Tongue (tissue), 2 donors: ENCODE data around the gene PTGDR2. TPM values are rescaled to one million over a fixed set of nuclear protein-coding genes. Genes with fewer than 3 reads are reported as not detected.

Experiments
- DNase-seq: peaks from one replicate; pipeline ENCODE4 v3.0.0-alpha.2; 2015
- total RNA-seq: library from RNA; depleted of rRNA; stranded (reverse); fragments of >200 nt; gene quantifications from one replicate; pipeline ENCODE4 v1.2.3, GENCODE V29; 2014

PTGDR2 gene
- total RNA-seq, result 1.3 TPM

DNA sequence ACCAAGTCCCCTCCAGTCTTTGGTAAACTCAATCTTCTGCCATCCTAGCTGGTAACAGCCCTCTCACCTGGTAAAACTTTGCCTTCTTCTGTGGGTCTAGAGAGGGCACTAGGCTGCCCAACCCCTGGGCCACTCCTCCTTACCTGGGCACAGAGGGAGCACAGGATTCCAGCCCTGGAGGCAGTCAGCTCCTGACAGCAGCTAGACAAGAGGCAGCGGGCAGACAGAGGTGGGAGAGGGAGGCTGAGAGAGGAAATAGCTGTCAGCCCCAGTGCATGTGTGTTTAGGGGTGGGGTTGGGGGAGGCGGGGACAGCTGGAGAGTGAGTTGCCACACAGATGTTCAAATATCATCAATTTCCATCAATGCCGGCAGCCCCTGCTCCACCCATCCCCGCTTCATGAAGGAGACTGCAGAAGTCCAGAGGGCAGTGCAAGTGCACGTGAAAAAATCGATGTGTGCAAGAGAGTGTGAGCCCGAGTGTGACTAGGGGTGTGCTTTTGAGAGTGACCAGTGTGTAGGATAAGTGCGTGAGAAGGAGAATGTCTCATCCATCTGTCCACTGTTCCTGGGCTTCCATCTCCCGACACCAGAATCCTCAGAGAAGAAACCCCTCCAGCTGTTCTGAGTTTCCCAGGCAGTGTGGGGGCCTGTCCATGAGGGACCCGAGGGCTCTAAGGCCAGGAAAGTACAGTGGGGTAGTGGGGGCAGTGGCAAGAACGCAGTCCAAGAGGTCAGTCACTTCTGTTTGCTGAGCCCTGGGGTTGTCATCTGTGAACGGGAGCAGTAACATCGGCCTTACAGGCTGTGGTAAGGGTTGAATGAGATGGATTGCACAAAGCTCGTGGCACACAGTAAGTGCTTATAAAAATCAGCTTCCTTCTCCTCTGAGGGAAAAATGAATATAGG is at the start of gene PTGDR2:
Gene PTGDR2, minus strand, starts transcription at position 225 of the 908 bp plus-strand sequence. CDS start 2,228 bp downstream, outside the sequence.
- no peak for DNase-seq

DNA sequence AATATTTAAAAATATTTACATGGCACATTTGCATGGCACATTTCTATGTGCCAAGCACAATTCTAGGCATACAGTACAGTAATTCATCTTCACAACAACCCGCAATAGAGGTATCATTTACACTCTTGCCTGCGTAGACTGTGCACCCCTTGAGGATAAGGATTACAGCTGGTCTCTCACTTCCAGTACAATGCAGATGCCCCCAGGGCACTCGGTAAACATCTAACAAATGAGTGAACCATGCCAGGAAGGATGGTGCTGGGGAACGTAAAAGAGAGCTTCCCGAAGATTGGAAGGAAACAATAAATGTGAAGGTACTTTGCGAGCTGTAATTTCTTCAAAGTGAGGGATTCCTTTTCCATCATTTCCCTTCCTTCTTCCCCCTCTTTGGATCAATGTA is 49.3 kb upstream of the PTGDR2 start:
- no peak for DNase-seq

DNA sequence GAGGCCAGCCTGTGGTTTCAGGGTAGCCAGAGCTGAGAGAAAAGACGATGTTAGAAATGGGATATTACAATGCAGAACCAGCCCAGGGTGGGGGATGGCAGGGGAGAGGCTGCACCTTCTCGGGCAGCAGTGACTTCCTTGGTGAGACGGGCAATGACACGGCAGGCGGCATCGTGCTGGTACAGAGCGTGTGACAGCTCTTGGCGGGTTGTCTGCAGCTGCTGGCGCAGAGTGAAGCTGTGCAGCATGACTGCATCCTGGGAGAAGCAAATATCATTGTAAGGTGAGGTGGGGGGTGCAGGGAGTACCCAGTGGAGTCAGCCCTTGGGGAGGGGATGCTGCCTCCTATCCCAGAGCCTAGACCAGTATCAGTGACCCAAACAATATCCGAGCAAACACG is 46.9 kb upstream of the PTGDR2 start:
- no peak for DNase-seq

DNA sequence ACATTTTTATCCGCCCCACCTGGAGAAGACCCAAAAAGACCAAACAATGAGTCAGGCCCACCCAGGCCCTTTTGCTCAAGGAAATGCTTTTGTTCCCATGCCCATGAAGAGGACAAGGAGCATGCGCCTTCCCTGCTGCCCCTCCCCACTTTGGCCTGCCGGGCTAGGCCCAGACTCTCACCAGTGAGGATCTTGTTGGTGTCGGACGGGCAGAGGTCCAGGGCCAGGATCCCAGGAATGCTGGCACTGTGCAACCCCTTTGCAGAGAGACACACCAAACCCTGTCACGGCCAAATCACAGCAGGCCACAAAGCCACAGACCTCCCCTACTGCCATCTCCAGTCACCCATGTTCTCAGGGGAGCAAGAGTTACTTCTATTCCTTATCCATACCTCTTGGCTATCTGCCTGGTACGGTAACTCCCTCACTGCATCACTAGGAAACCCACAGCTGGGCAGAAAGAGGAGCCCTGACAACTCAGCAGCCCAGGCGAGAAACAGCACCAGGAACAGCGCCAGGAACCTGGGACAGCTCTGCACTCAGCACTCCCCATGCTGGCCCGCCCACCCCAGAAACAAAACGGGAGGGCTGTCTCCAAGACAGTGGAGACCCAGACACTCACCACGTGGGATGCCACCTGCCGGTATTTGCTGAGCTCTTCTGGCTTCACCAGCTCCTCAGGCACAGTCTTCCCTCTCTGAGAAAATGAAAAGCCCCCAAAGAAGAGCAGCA is 45.1 kb upstream of the PTGDR2 start:
- DNase-seq, result no peak

DNA sequence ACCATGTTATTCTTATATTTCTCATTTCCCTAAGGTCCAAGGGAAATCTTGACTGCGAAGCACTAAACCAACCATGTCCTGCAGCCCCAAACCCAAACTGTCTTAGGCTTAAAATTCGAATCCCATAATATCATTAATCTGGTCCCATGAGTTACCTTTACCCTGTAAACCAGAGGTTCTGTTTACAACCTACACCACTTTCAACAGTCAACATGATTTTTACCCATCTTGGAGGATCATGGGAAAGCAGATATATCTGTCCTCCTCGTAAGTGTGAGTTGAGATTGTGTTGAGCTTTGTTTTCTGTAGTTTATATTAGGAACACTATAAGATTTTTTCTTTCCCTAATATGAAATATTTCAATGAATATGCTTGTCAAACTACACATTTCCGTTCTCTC is 44.2 kb upstream of the PTGDR2 start:
- DNase-seq, result no peak

DNA sequence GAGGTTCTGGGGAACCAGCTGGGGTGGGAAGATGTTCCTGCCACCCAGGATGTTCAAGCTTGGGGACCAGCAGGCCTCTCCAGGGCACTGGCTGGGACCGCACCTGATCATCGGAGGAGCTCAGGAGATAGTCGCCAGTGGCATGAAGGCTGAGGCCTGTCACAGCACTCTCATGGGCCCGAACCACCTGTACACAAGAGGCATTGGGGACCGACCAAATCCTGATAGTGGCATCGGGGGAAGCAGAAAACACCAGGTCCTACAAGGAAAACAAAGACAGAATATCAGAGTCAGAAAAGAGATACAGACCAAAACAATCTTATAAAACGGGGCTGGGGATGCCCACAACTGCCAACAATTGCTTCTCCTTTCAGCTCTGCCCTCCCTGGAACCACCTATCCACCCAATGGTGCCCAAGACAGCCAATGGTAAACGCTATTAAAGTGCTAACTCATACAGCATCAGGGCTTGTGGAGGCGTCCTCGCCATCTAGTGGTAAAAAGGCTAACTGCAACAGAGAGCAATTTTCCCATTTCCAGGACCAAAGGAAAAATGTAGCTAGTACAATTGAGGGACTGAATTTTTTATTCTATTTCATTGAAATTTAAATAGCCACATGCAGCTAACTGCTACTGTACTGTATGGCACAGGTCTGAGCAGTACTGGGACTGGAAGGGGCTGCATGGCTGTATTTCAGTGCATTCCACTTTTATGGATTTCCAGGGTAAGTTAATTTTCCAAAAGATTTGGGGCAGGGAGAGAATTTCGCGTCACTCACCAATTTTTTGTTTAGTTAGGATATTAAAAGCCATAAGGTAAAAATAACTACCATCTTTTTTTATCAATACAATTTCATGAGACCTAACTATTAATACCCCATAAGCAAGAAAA is 43.5 kb upstream of the PTGDR2 start:
- DNase-seq, result peak; percentile 82

DNA sequence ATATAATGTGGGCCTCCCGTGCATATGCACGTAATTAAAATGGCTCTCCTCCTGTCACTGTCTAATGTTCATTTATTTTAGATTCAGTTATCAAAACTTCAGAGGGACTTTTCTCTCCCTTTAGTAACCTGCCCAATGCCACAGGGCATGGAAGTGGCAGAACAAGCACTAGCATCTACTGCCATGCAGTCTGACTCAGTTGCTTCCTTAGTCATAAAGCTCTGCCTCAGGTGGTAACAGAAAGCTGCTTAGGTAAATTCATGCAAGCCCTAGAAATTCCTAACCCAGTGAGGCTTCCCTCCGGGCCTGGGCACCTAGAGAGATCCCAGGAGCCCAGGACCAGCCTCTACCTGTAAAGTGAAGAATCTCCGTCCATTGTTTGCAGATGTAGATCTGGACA is 41.7 kb upstream of the PTGDR2 start:
- DNase-seq, result no peak

DNA sequence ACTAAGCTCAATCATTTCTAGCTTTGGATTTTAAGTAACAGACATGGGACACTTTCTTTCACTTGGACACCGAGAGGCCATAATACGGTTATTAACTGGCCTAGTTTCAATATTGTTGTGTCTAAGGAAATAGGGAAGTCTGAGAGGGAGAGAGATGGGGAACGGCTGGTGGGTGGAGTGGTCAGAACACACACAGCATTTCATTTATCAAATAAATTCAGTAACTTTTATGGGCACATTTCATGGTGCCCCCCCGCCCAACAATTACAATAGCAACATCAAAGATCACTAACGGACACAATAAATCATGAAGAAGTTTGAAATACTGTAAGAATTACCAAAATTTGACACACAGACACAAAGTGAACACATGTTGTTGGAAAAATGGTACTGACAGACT is 39.9 kb upstream of the PTGDR2 start:
- DNase-seq, result no peak

DNA sequence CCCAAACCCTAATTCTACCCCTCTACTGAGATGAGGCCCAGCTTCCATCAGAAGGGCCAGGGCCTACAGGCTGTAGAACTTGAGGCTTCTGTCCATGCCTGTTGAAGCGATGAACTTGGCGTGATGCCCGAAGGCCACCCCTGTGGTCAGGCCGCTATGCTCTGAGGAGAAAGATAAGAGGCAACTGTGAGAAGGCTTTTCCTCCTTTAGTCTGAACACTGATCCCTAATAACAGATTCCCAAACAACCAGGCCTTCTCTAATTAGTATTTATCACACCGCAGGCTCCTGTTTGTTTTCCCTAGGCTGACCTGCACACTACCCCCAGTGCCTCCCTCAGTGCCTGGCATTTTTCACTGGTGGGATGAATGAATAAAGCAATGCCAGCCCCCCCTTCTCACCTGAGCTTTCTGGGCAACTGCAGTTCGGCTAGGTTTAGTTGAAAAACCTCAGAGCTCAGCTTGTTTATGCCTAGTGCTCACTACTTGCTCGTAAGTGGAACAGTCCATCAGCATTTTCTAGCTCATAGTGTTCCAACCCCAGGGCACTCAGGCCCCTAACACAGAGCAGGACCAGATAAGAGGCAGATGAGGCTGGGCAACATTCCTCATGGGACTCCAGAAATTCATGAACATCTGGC is 35.5 kb upstream of the PTGDR2 start:
- no peak for DNase-seq

DNA sequence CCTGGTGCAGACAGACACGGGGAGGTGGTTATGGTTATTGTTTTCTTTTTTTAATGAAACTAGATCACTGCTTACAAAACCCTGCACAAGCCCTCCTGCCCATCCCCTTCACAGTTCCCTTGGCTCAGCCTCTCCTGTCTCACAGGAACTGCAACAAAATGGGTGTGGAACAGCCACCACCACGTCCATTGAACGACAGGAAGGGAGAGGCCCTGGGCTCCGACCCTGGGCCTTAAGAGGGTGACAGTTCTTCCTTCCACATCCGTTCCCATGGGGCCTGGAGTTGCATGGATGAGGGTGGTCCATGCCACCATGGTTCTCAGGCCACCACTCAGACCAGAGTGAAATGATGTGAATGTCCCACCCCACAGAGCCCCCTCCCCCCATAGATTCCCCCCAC is 34.9 kb upstream of the PTGDR2 start:
- no peak for DNase-seq

DNA sequence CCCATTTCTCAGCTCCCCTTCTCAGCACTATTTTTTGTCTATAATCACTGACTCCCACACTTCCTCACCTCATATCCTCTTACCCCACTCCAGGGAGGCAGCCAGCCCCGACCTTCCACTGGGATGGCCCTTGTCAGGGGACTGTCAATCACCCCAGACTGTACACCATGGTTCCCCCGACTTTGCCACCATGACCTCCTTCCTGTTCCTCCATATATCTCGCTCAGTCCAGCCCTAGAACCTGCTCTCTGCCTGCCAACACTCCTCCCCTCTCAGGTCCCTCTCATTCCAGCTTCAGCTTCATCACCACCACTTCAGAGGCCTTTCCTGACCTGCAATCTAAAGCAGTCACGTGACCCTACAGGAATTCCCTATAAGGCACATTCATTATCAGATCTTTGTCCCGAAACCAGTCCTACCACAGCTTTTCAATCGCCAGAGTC is 34.1 kb upstream of the PTGDR2 start:
- no peak for DNase-seq

DNA sequence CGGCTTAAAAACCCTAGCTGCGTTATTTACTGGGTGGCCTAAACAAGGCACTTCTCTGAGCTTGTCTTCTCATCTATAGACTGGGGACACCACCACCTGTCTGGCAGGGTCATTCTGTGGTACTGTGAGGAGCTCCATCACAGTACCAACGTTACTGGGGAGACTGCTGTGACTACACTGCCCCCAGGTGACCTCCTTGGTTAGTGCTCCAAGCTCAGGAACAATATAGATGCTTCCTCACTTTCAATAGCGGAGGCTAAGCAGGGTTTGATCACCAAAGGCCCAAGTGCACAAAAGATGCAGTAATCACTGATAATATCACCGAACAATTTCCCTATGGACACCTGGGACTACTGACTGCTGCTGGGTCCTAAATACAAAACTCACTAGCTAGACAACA is 31.8 kb upstream of the PTGDR2 start:
- DNase-seq, result peak; percentile 50

DNA sequence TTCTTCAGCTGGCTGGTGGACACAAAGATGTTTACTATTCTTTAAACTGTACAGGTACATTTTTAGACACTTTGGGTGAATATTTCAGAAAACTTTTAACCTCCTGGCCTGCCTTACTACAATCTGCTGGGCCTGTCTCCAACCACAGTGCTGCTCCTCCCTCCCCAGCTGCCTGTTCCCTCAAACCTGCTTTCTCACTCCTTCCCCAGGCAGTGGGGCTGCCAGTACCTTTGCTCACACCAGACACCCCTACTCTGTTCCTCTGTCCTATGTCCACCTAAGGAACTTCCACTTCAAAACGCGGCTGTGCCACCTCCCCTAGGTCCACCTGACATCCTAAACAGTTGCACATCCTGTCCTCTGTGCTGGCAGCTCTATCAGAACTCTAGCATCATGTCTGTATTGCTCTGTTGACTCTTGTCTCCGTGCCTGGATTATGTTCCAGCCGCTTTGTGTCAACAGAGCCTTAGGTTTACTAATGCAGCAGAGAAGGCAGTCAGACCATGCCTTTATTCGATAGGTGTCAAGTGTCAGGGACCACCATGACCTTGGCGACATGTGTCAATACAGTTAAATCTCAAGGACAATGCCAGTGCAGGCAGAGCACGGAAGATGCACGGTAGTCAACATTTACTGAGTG is 25.0 kb upstream of the PTGDR2 start:
- peak; percentile 59 for DNase-seq

DNA sequence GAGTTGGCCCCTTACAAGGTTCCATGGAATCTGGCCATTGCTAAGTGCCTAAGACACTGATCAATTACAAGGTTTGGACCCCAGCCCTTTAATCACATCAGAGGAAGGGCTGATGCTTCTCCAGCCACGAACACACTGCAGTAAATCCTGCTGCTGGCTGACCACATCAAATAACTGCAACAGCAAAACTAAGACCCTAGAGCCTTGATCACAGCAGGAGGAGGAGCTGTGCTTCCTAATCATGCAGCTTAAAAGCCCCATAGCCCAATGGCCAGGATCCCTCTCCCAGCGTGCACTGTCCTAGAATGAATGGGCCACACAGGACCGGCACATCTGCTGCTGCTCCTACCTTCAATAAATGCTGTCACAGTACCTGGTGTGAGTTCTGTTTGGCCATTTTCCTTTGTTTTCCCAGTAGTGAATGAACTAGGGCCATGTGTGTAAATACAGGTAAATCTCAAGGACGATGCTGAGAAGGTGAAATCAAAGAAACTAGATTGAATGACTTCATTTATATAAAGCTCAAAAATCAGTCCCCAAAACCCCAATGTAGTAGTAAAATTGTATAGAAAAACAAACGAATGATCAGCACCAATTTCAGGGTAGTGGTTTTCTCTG is 24.3 kb upstream of the PTGDR2 start:
- no peak for DNase-seq

DNA sequence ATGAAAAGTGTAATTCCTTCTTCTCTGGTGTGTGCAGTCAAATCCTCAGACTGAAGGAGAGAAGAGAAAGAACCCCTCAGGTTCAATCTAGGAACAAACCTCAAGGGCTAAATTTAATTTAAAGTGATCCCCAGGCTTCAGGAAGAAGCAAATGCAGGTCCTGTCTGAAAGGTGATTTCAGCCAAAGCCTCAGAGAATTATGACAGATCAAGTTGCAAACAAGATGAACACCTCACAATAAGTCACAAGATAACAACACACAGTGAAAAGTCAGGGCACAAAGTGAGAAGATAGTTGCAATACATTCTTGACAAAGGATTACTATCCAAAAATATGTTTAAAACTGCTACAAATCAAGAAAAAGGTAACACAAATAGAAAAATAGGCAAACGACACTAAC is 23.4 kb upstream of the PTGDR2 start:
- DNase-seq, result no peak

DNA sequence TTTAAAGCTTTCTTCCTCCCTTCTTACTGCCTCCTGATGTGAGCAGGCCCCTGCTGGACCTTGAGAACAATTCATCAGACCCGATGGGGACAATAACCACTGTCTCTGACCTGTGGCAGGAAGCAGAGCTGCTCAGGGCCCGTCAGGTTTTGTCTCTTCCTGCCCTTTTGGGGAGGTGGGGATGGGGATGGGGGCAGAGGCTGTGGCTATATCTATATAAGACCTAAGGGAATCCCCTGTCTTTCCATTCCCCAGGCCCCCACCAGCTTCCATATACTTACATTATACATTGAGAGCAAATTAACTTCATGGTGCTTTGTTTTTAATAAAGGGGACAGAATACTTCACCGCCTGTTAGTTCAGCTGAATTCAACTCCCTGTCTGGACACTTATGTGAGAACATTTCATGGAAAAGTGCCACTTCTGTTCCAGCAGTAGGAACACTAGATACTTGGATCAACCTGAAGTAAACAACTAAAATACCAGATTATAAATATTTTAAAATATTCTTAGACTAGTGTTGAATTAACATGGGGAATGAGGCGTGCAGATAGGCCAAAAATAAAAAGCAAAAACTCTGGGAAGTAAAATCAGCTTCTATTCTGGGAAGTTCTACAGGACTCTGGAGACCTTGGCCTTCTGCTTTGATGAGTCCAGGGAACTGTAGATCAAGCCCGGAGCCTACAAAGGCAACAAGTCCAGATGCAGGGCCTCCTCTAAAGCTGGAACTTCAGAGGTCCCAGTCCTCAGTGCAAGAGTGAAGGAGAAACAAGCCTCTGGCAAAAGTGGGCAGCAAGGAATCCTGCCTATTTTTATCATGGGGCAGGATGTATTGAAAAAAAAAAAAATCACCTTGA is 22.7 kb upstream of the PTGDR2 start:
- DNase-seq, result peak; percentile 35

DNA sequence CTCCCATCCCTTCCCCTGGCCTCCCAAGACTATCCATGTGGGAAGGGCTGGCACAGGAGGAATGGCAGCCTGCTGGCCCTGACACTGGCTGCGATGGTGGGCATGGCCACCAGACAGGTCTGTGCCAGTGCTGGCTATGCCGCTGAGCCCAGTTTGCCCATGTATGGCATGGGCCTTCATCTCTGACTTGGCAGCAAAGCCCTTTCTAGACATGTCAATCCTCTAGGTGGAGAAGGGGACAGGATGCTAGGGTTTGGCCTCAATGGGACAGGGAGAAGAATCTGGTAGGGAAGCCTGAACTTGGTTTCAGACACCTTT is 20.4 kb upstream of the PTGDR2 start:
- DNase-seq, result no peak

DNA sequence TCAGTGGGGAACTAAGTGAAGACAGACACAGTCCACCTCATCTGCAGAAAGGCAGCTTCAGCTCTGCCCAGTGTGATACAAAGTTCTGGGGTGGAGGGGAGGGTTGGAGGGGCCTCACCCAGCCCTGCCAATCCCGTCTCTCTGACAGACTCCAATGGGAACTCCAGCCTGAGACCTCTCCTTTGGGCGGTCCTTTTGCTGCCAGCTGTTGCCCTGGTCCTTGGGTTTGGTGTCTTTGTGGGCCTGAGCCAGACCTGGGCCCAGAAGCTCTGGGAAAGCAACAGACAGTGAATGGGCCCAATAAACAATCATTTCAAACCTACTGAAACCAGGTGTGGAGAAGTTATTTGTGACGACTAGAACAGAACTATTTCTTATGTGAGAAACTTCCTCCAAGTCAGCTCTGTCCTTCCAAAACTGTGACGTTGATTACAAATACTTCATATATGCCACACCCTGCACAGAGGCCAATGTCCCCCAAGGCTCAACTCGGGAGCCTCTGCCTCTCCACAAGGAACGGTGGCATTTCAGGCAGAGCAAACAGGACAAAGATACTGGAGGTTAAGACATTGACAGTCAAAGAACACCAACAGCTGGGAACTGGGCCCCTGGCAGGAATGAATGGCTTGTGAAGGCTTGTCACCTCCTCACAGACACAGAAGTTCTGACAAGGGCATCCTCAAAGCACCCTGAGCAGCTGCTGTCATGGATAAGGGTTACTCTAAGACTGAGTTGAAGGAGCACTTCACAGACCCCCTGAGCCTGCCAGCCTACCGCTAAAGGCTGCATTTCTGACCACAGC is 19.8 kb upstream of the PTGDR2 start:
- peak; percentile 61 for DNase-seq
